GM12878 (cell line): ENCODE data around the gene RICTOR. TPM values are rescaled to one million over a fixed set of nuclear protein-coding genes. Genes with fewer than 3 reads are reported as not detected.

Experiments
- ATAC-seq: fragments of 200-7000 bp; cut with Tn5 transposase; 3 replicates; pipeline ENCODE4 v1.9.1; 2020; ENCODE audit warnings: mild to moderate bottlenecking, moderate library complexity
- BruUV-seq: library from RNA; stranded (reverse); fragments of 400-500 nt; replicated peaks from 2 replicates; lab custom pipeline; 2021; lab: Mats Ljungman, UMichigan
- CTCF ChIA-PET: fragments of 300-600 bp; sonication (Branson Sonifier 250); formaldehyde crosslinking; extraction: SDS; loops from one replicate; lab custom pipeline; 2021; ENCODE audit warnings: inconsistent platforms; lab: Yijun Ruan, JAX
- POLR2A ChIA-PET: fragments of 350-600 bp; formaldehyde crosslinking; extraction: SDS; loops from one replicate; lab custom pipeline; 2021; ENCODE audit warnings: inconsistent platforms; lab: Charles Lee
- RAD21 ChIA-PET: fragments of 300-600 bp; sonication (Branson Sonifier 250); formaldehyde crosslinking; loops from one replicate; lab custom pipeline; 2023; ENCODE audit warnings: antibody characterized with exemption; ENCODE audit not compliant: unreplicated experiment; lab: Charles Lee
- SMC1A ChIA-PET: fragments of 300-600 bp; sonication (Branson Sonifier 250); formaldehyde crosslinking; loops from one replicate; lab custom pipeline; 2023; ENCODE audit not compliant: unreplicated experiment, uncharacterized antibody; lab: Charles Lee
- DNase-seq: peaks from one replicate; pipeline ENCODE4 v3.0.0-alpha.2; 2011; ENCODE audit warnings: low read depth, low spot score
- FAIRE-seq: peaks from 3 replicates; lab custom pipeline; 2011; peaks lifted over from hg19 to GRCh38; lab: Jason Lieb, UNC
- H2AFZ ChIP-seq: 2 replicates; pipeline ENCODE4 v1.6.0; 2011; ENCODE audit warnings: low read depth, low read length, control low read depth; ENCODE audit not compliant: control insufficient read depth
- H3K27ac ChIP-seq: 2 replicates; pipeline ENCODE4 v1.5.1; 2011; ENCODE audit warnings: control low read depth; ENCODE audit not compliant: control insufficient read depth, insufficient read depth
- H3K27me3 ChIP-seq, 2 experiments: replicated peaks in 1 of 2; 2 replicates each; pipeline versions ENCODE4 v1.6.0 to v1.6.1; 2011; ENCODE audit warnings: low read length in 1 of 2; ENCODE audit not compliant: control insufficient read depth in 2 of 2, insufficient read depth in 2 of 2
- H3K36me3 ChIP-seq, 2 experiments: 2 replicates each; pipeline ENCODE4 v1.5.1; 2011; ENCODE audit warnings: low read length in 1 of 2; ENCODE audit not compliant: control insufficient read depth in 2 of 2, insufficient read depth in 2 of 2
- H3K4me1 ChIP-seq: 2 replicates; pipeline ENCODE4 v1.6.1; 2011; ENCODE audit warnings: mild to moderate bottlenecking, low read length, moderate library complexity, mixed read lengths; ENCODE audit not compliant: control insufficient read depth, insufficient read depth
- H3K4me2 ChIP-seq: 2 replicates; pipeline ENCODE4 v1.6.0; 2011; ENCODE audit warnings: control low read depth; ENCODE audit not compliant: control insufficient read depth, insufficient read depth
- H3K4me3 ChIP-seq: fragments of 200-600 bp; sonication (generic); 2 replicates; pipeline ENCODE4 v1.5.1; 2016
- H3K79me2 ChIP-seq: 2 replicates; pipeline ENCODE4 v1.6.0; 2011; ENCODE audit warnings: low read length; ENCODE audit not compliant: control insufficient read depth, insufficient read depth
- H3K9ac ChIP-seq: 2 replicates; pipeline ENCODE4 v1.8.0; 2011; ENCODE audit warnings: low read length, control low read depth, mixed read lengths; ENCODE audit not compliant: control insufficient read depth, insufficient read depth
- H3K9me3 ChIP-seq: replicated peaks from 3 replicates; pipeline ENCODE4 v1.5.1; 2011; ENCODE audit warnings: mild to moderate bottlenecking, low read length; ENCODE audit not compliant: control insufficient read depth, insufficient read depth
- H4K20me1 ChIP-seq: 2 replicates; pipeline ENCODE4 v1.6.0; 2011; ENCODE audit not compliant: control insufficient read depth, insufficient read depth
- ATF3 ChIP-seq: IDR thresholded peaks from 2 replicates; pipeline ENCODE4 v1.6.1; 2011; ENCODE audit warnings: low read depth, mild to moderate bottlenecking, low read length, moderate library complexity, borderline replicate concordance; ENCODE audit errors: extremely low read depth
- EED ChIP-seq: sonication (generic); IDR thresholded peaks from 2 replicates; pipeline ENCODE4 v1.6.1; 2016; ENCODE audit warnings: antibody characterized with exemption, low read depth
- EP300 ChIP-seq, 2 experiments: fragments of 150-350 bp in 1 of 2; IDR thresholded peaks; 2 replicates each; pipeline ENCODE4 v1.6.1; 2011 to 2012; ENCODE audit warnings: low read depth in 2 of 2, low read length in 2 of 2, borderline replicate concordance in 1 of 2, improper control_type of control experiment in 1 of 2, inconsistent platforms in 1 of 2; ENCODE audit not compliant: control insufficient read depth in 1 of 2
- FOXK2 ChIP-seq: fragments of 450-650 bp; IDR thresholded peaks from 2 replicates; pipeline ENCODE4 v1.6.1; 2017; ENCODE audit warnings: mild to moderate bottlenecking, moderate library complexity
- MYC ChIP-seq: IDR thresholded peaks from 2 replicates; pipeline ENCODE4 v1.6.1; 2011; ENCODE audit warnings: mild to moderate bottlenecking, low read length, moderate library complexity, inconsistent platforms; ENCODE audit not compliant: insufficient read depth, insufficient replicate concordance, insufficient read length, severe bottlenecking
- NR2C2 ChIP-seq: IDR thresholded peaks from 2 replicates; pipeline ENCODE4 v1.6.1; 2011; ENCODE audit warnings: borderline replicate concordance, low read depth; ENCODE audit not compliant: control insufficient read depth, insufficient read length
- PAX5 ChIP-seq: IDR thresholded peaks from 2 replicates; pipeline ENCODE4 v1.6.1; 2011; ENCODE audit warnings: low read depth, low read length, borderline replicate concordance
- PAX8 ChIP-seq: fragments of 450-650 bp; IDR thresholded peaks from 2 replicates; pipeline ENCODE4 v1.6.1; 2017; ENCODE audit warnings: mild to moderate bottlenecking, moderate library complexity
- RFX5 ChIP-seq: IDR thresholded peaks from 2 replicates; pipeline ENCODE4 v1.6.1; 2011; ENCODE audit warnings: low read depth, low read length, improper control_type of control experiment
- WRNIP1 ChIP-seq: IDR thresholded peaks from 2 replicates; pipeline ENCODE4 v1.6.1; 2011; ENCODE audit warnings: low read depth, low read length, improper control_type of control experiment, borderline replicate concordance
- ZBTB4 ChIP-seq: fragments of 450-650 bp; formaldehyde crosslinking; IDR thresholded peaks from 2 replicates; pipeline ENCODE4 v1.4.0; 2022; ENCODE audit warnings: mild to moderate bottlenecking, moderate library complexity
- WGBS: methylation state at CpG from one replicate; pipeline ENCODE4 v1.1.6; 2016; ENCODE audit warnings: low lambda C conversion rate; ENCODE audit not compliant: insufficient replicate concordance, insufficient coverage; ENCODE audit errors: missing lambda C conversion rate; 5-methylcytosine and 5-hydroxymethylcytosine counted together
- in situ Hi-C: fragments of 300-500 bp; cut with MboI; formaldehyde crosslinking; loops from 9 replicates; pipeline ENCODE4 v1.14.3; 2018; ENCODE audit warnings: mixed read lengths
- intact Hi-C: fragments of 100-400 bp; cut with micrococcal nuclease; formaldehyde crosslinking; loops from one replicate; pipeline ENCODE4 v1.14.2; 2022; ENCODE audit not compliant: unreplicated experiment
- polyA plus RNA-seq, 11 experiments: library from polyadenylated mRNA; depleted of rRNA in 4 of 11; unstranded in 6 of 11; stranded (reverse) in 5 of 11; fragments of >200 nt; fragmentation: Nextera tagmentation in 4 of 11; fragmentation: Illumina TruSeq in 1 of 11; extraction: Ambion mirVana in 4 of 11; extraction: Trizol in 1 of 11; gene quantifications; 1 replicate in 1 of 11; 2 replicates in 10 of 11; pipeline versions ENCODE4 v1.2.1 to v1.2.3, GENCODE V29; 2011 to 2016; ENCODE audit warnings: inconsistent platforms in 2 of 11, missing spikeins in 2 of 11, low read depth in 1 of 11
- total RNA-seq, 4 experiments: library from RNA; depleted of rRNA in 3 of 4; stranded (reverse); fragments of >200 nt in 3 of 4; fragmentation: Illumina TruSeq in 1 of 4; extraction: Trizol in 1 of 4; gene quantifications; 2 replicates each; pipeline versions ENCODE4 v1.2.1 to v1.2.3, GENCODE V29; 2013 to 2021
- TF ChIP-seq, protein P1 (sequence below): fragments of 450-650 bp; IDR thresholded peaks from 2 replicates; pipeline ENCODE4 v1.6.1; 2017; ENCODE audit warnings: mild to moderate bottlenecking, low read depth, inconsistent platforms; ENCODE audit not compliant: poor library complexity, severe bottlenecking
- TF ChIP-seq, protein P2 (sequence below): IDR thresholded peaks from 2 replicates; pipeline ENCODE4 v1.6.1; 2011; ENCODE audit warnings: low read depth, low read length, improper control_type of control experiment, borderline replicate concordance

RICTOR gene
- total and polyA plus RNA-seq, 10 of the 15 experiments (the other 5 are each of a cell fraction or from before 2014, with no cell fraction given): 2.7 to 23.0 (median 6.9) TPM

DNA sequence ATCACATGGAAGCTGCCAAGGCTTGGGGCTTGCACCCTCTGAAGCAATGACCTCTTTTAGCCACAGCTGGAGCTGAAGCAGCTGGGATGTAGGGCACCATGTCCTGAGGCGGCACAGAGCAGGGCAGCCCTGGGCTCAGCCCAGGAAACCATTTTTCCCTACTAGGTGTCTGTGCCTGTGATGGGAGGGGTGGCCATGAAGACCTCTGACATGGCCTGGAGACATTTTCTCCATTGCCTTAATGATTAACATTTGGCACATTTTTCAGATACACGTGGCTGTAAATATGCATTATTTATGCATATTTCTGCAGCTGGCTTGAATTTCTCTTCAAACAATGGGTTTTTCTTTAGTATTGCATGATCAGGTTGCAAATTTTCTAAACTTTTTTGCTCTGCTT, 146.7 kb downstream of the RICTOR start:
- H4K20me1 ChIP-seq: no peaks in the 10 kb centered on the region
- ChIA-PET POLR2A (no interaction called here), CTCF (interaction anchor here (1.3 to 1.7 kb wide), 2 partner anchors 153 to 486 kb away, joined by 4 to 5 read pairs; no protein-coding TSS in a partner anchor), RAD21 (no interaction called here), SMC1A (no interaction called here)
- H3K4me2 ChIP-seq: no peak overlapping the region
- intact Hi-C loops (no loop called here), in situ Hi-C loops (no loop called here)
- ATAC-seq (no peak), FAIRE-seq (no peak), DNase-seq (no peak)
- no peak overlapping the region for H3K27ac ChIP-seq
- H2AFZ ChIP-seq: no peak overlapping the region
- H3K4me3 ChIP-seq: no peak overlapping the region
- no TSS peak for BruUV-seq
- no peaks in the 10 kb centered on the region for H3K79me2 ChIP-seq
- no peaks in the 10 kb centered on the region for H3K36me3 ChIP-seq
- 90% methylated on average over 2 of the region's 2 CpGs for WGBS
- no peaks in the 10 kb centered on the region for H3K27me3 ChIP-seq
- no peak overlapping the region for H3K9ac ChIP-seq
- no peaks in the 10 kb centered on the region for H3K9me3 ChIP-seq
- no peak for TF ChIP-seq FOXK2
- TF ChIP-seq, protein P1, sequence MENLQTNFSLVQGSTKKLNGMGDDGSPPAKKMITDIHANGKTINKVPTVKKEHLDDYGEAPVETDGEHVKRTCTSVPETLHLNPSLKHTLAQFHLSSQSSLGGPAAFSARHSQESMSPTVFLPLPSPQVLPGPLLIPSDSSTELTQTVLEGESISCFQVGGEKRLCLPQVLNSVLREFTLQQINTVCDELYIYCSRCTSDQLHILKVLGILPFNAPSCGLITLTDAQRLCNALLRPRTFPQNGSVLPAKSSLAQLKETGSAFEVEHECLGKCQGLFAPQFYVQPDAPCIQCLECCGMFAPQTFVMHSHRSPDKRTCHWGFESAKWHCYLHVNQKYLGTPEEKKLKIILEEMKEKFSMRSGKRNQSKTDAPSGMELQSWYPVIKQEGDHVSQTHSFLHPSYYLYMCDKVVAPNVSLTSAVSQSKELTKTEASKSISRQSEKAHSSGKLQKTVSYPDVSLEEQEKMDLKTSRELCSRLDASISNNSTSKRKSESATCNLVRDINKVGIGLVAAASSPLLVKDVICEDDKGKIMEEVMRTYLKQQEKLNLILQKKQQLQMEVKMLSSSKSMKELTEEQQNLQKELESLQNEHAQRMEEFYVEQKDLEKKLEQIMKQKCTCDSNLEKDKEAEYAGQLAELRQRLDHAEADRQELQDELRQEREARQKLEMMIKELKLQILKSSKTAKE: no peak
- no peak for TF ChIP-seq NR2C2
- TF ChIP-seq, protein P2, sequence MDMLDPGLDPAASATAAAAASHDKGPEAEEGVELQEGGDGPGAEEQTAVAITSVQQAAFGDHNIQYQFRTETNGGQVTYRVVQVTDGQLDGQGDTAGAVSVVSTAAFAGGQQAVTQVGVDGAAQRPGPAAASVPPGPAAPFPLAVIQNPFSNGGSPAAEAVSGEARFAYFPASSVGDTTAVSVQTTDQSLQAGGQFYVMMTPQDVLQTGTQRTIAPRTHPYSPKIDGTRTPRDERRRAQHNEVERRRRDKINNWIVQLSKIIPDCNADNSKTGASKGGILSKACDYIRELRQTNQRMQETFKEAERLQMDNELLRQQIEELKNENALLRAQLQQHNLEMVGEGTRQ: no peak
- TF ChIP-seq ZBTB4 (CRISPR knock-in tag): no peak
- TF ChIP-seq MYC: no peak
- TF ChIP-seq EP300 (IDR thresholded peaks at IDR 0.05; ENCODE audit: borderline replicate concordance in 1 of 2, control insufficient read depth in 1 of 2, low read depth in 2 of 2, low read length in 2 of 2): no peak
- no peak for TF ChIP-seq PAX8
- no peak for TF ChIP-seq EED
- TF ChIP-seq RFX5: no peak
- TF ChIP-seq WRNIP1: no peak
- TF ChIP-seq PAX5: no peak
- no peak for TF ChIP-seq ATF3
- no peaks in the 10 kb centered on the region for H3K4me1 ChIP-seq
